ENCODE measurements around the gene SLC39A11. TPM values are rescaled to one million over a fixed set of nuclear protein-coding genes. Genes with fewer than 3 reads are reported as not detected.

SLC39A11 gene
- total RNA-seq, 4 donors from 2014 or later: 45.2 to 59.5 (median 49.2) TPM

DNA sequence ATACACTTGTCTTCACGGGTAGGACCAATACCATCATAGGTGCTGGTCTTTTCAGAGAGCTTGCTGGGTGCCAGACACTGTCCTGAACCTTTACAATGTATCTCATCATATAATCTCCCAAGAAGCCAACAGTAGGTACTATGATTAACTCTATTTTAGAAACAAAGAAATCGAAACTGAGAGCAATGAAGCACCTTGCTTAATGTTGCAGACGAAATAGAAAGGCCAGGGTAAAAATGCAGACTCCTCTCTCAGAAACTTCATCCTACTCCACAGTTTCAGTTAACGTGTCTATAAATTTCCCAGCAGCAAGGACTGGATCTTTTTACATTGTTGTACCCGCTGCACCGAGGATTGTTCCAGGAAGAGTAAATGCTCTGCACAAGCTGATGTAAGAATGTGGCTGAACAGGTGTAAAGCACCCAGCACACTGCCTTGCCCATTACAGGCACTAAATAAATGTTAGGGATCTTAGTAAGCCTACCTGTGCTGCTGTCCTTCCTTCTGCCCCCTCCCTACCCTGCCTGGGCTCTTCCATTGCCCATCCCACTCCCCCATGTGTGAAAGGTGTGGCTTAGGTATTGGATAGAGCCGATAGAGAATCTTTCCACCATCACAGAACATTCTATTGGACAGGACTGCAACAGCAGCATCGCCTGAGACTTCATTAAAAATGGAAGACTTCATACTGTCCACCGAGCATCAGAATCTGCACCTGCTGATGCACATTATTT, 495.0 kb downstream of the SLC39A11 start:
- Histone ChIP-seq H3K27me3 (peaks cover 17% of the 10 kb centered on the region), H3K4me1 (peaks cover 6% of the 10 kb centered on the region), H3K9me3 (no peaks in the 10 kb centered on the region), H3K36me3 (no peaks in the 10 kb centered on the region), H3K27ac (no peak overlapping the region), H3K4me3 (no peak overlapping the region)
- TF ChIP-seq, protein P1, sequence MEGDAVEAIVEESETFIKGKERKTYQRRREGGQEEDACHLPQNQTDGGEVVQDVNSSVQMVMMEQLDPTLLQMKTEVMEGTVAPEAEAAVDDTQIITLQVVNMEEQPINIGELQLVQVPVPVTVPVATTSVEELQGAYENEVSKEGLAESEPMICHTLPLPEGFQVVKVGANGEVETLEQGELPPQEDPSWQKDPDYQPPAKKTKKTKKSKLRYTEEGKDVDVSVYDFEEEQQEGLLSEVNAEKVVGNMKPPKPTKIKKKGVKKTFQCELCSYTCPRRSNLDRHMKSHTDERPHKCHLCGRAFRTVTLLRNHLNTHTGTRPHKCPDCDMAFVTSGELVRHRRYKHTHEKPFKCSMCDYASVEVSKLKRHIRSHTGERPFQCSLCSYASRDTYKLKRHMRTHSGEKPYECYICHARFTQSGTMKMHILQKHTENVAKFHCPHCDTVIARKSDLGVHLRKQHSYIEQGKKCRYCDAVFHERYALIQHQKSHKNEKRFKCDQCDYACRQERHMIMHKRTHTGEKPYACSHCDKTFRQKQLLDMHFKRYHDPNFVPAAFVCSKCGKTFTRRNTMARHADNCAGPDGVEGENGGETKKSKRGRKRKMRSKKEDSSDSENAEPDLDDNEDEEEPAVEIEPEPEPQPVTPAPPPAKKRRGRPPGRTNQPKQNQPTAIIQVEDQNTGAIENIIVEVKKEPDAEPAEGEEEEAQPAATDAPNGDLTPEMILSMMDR (IDR thresholded peaks at IDR 0.05): no peak
- TF ChIP-seq POLR2A (IDR thresholded peaks at IDR 0.05) (no peak), EP300 (IDR thresholded peaks at IDR 0.05) (no peak), POLR2AphosphoS5 (IDR thresholded peaks at IDR 0.05) (no peak)
- WGBS: 79% methylated on average over 9 of the region's 9 CpGs
- no peak for DNase-seq (ENCODE audit: low spot score in 2 of 2)

Other genes with a start within 250 kb of the SLC39A11 start
- gene SSTR2, start 72.3 kb upstream of the SLC39A11 start, total RNA-seq: under 1 TPM; 0.30 to 0.89 (median 0.78) TPM
- gene COG1, start 100.4 kb upstream of the SLC39A11 start, total RNA-seq: 10 to 100 TPM; 17.9 to 65.8 (median 23.8) TPM
- not detected for gene CPSF4L, start 169.2 kb upstream of the SLC39A11 start, total RNA-seq
- 10 to 100 TPM; 60.0 to 86.8 (median 81.5) TPM for gene CDC42EP4, start 219.3 kb upstream of the SLC39A11 start, total RNA-seq